GM23248 (cell line): ENCODE measurements around the gene ARV1. TPM values are rescaled to one million over a fixed set of nuclear protein-coding genes. Genes with fewer than 3 reads are reported as not detected.
"Not testable (repeated sequence)": the region's sequence is repeated elsewhere in the genome, so short reads cannot be mapped to it uniquely, and the experiment has no call there.

ENCODE experiments used
- DNase-seq: peaks from one replicate; pipeline ENCODE4 v3.0.0-alpha.2; 2015
- H2AFZ ChIP-seq: fragments of 200-600 bp; sonication (generic); 2 replicates; pipeline ENCODE4 v1.6.1; 2016; ENCODE audit warnings: antibody characterized with exemption
- H3F3A ChIP-seq: fragments of 200-600 bp; sonication (generic); 2 replicates; pipeline ENCODE4 v1.6.1; 2016; ENCODE audit warnings: mild to moderate bottlenecking, antibody characterized with exemption, mixed run types; ENCODE audit not compliant: insufficient read depth
- H3K27ac ChIP-seq: fragments of 200-600 bp; sonication (generic); 2 replicates; pipeline ENCODE4 v1.5.1; 2016; ENCODE audit warnings: mild to moderate bottlenecking
- H3K27me3 ChIP-seq: fragments of 200-600 bp; sonication (generic); replicated peaks from 2 replicates; pipeline ENCODE4 v1.6.1; 2016; ENCODE audit warnings: mild to moderate bottlenecking; ENCODE audit not compliant: insufficient read depth
- H3K36me3 ChIP-seq: fragments of 200-600 bp; sonication (generic); 2 replicates; pipeline ENCODE4 v1.6.1; 2016; ENCODE audit warnings: low read depth, mild to moderate bottlenecking
- H3K4me1 ChIP-seq: fragments of 200-600 bp; sonication (generic); 2 replicates; pipeline ENCODE4 v1.6.1; 2016; ENCODE audit warnings: mild to moderate bottlenecking; ENCODE audit not compliant: insufficient read depth
- H3K4me2 ChIP-seq: fragments of 200-600 bp; sonication (generic); one replicate; pipeline ENCODE4 v1.6.1; 2016; ENCODE audit warnings: mild to moderate bottlenecking; ENCODE audit not compliant: unreplicated experiment
- H3K4me3 ChIP-seq: fragments of 200-600 bp; sonication (generic); 2 replicates; pipeline ENCODE4 v1.5.1; 2016; ENCODE audit warnings: mild to moderate bottlenecking
- H3K79me2 ChIP-seq: fragments of 200-600 bp; sonication (generic); 2 replicates; pipeline ENCODE4 v1.6.1; 2016; ENCODE audit warnings: mild to moderate bottlenecking; ENCODE audit not compliant: insufficient read depth
- H3K9ac ChIP-seq: fragments of 200-600 bp; sonication (generic); 2 replicates; pipeline ENCODE4 v1.6.1; 2016; ENCODE audit warnings: mild to moderate bottlenecking
- H3K9me2 ChIP-seq: fragments of 200-600 bp; sonication (generic); 2 replicates; pipeline ENCODE4 v1.6.1; 2016; ENCODE audit warnings: mixed run types, mild to moderate bottlenecking, moderate library complexity; ENCODE audit not compliant: insufficient read depth
- H3K9me3 ChIP-seq: fragments of 200-600 bp; sonication (generic); one replicate; pipeline ENCODE4 v1.6.1; 2017; ENCODE audit warnings: low read depth
- H4K20me1 ChIP-seq: fragments of 200-600 bp; sonication (generic); 2 replicates; pipeline ENCODE4 v1.6.0; 2016; ENCODE audit not compliant: insufficient read depth
- EZH2 ChIP-seq: fragments of 200-600 bp; sonication (generic); IDR thresholded peaks from 2 replicates; pipeline ENCODE4 v1.6.1; 2018; ENCODE audit warnings: antibody characterized with exemption, mild to moderate bottlenecking; ENCODE audit not compliant: insufficient read depth, poor library complexity, severe bottlenecking
- EZH2phosphoT487 ChIP-seq: fragments of 200-600 bp; sonication (generic); IDR thresholded peaks from 2 replicates; pipeline ENCODE4 v1.6.1; 2018; ENCODE audit warnings: antibody characterized with exemption, moderate library complexity, mild to moderate bottlenecking, low read depth; ENCODE audit not compliant: insufficient read depth
- WGBS, 2 experiments: methylation state at CpG; one replicate each; pipeline ENCODE4 v1.1.6; 2015 to 2017; ENCODE audit warnings: low lambda C conversion rate in 2 of 2, low coverage in 1 of 2; ENCODE audit errors: missing lambda C conversion rate in 2 of 2; 5-methylcytosine and 5-hydroxymethylcytosine counted together
- in situ Hi-C: fragments of 300-500 bp; cut with MboI; formaldehyde crosslinking; loops from 2 replicates; pipeline ENCODE4 v1.15.0; 2020
- polyA plus RNA-seq: library from polyadenylated mRNA; unstranded; fragments of >200 nt; fragmentation: Nextera tagmentation; extraction: Ambion mirVana; gene quantifications from 2 replicates; pipeline ENCODE4 v1.2.1, GENCODE V29; 2016
- total RNA-seq: library from RNA; depleted of rRNA; stranded (reverse); fragments of >200 nt; shearing (Covaris generic); gene quantifications from 2 replicates; pipeline ENCODE4 v1.2.3, GENCODE V29; 2014

The ARV1 gene
- total and polyA plus RNA-seq, 2 experiments from 2014 or later, result 26.2 to 30.2 TPM

GRCh38 chr1:230979952-230980351 is 1.1 kb downstream of the ARV1 start:
- DNase-seq, result no peak
- in situ Hi-C loops, result no loop called here
- H3K27me3 ChIP-seq, result no peaks in the 10 kb centered on the region
- H3K9ac ChIP-seq, result no peak overlapping the region
- H3K9me2 ChIP-seq, result no peaks in the 10 kb centered on the region
- H3K27ac ChIP-seq, result no peak overlapping the region
- no peak for TF ChIP-seq EZH2
- no peak for TF ChIP-seq EZH2phosphoT487
- peak overlapping the region; percentile 77 for H3K4me2 ChIP-seq
- no peaks in the 10 kb centered on the region for H4K20me1 ChIP-seq
- no peaks in the 10 kb centered on the region for H3K9me3 ChIP-seq
- H3K4me3 ChIP-seq, result peak overlapping the region; percentile 96
- H3K4me1 ChIP-seq, result peaks cover 25% of the 10 kb centered on the region
- 0 out of 2 replicates have a peak, but pooled peaks cover 4% of the 10 kb centered on the region for H3K36me3 ChIP-seq
- H2AFZ ChIP-seq, result peak overlapping the region; percentile 96; the same call in 1 of the 2 replicates
- peaks cover 27% of the 10 kb centered on the region for H3F3A ChIP-seq
- peaks cover 58% of the 10 kb centered on the region for H3K79me2 ChIP-seq
- 74 to 76% methylated on average over 4 of the region's 4 CpGs for WGBS, 2 experiments

DNA sequence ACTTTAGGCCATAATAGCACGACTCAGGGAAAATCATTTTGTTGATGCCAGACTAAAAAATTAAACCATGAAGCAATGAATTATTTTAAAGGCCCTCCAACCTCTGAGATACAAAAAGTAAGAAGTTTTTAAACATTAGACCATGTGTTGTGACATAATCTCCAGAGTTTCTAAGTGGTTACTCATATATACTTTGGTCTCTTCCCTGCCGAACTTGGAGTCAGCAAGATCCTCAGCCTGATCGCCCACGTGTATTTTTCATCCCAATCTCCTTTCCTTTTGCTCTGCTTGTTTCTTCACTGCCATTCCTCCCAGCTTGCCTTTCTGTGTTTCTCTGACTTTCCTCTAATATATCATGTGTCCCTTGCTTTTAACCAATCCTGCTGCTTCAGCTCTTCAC is 3.8 kb downstream of the ARV1 start:
- peaks cover 31% of the 10 kb centered on the region for H3F3A ChIP-seq
- TF ChIP-seq EZH2phosphoT487 (no peak), EZH2 (no peak)
- no peaks in the 10 kb centered on the region for H3K9me3 ChIP-seq
- no peak overlapping the region for H3K4me3 ChIP-seq
- H3K27me3 ChIP-seq, result no peaks in the 10 kb centered on the region
- H4K20me1 ChIP-seq, result no peaks in the 10 kb centered on the region
- peaks cover 58% of the 10 kb centered on the region for H3K79me2 ChIP-seq
- 49 to 63% methylated on average over 4 of the region's 4 CpGs for WGBS, 2 experiments
- no peak overlapping the region for H2AFZ ChIP-seq
- DNase-seq, result peak; percentile 89
- in situ Hi-C loops, result no loop called here
- H3K27ac ChIP-seq, result peak overlapping the region; percentile 56
- H3K9me2 ChIP-seq, result no peaks in the 10 kb centered on the region
- H3K4me2 ChIP-seq, result peak overlapping the region; percentile 36
- H3K4me1 ChIP-seq, result peaks cover 34% of the 10 kb centered on the region
- H3K36me3 ChIP-seq, result 0 out of 2 replicates have a peak, but pooled peaks cover 4% of the 10 kb centered on the region
- 0 out of 2 replicates have a peak overlapping the region, but pooled peaks have one; percentile 4 for H3K9ac ChIP-seq

GRCh38 chr1:230983811-230984210 is 4.9 kb downstream of the ARV1 start:
- TF ChIP-seq EZH2, result no peak
- TF ChIP-seq EZH2phosphoT487, result no peak
- Histone ChIP-seq H3K4me2 (no peak overlapping the region), H2AFZ (no peak overlapping the region), H3K4me1 (peaks cover 35% of the 10 kb centered on the region), H3K4me3 (no peak overlapping the region), H3K27me3 (no peaks in the 10 kb centered on the region), H3K9me2 (no peaks in the 10 kb centered on the region), H3K9ac (no peak overlapping the region), H3K79me2 (peaks cover 63% of the 10 kb centered on the region), H3K9me3 (no peaks in the 10 kb centered on the region), H3K36me3 (0 out of 2 replicates have a peak, but pooled peaks cover 4% of the 10 kb centered on the region), H3F3A (peaks cover 31% of the 10 kb centered on the region), H3K27ac (no peak overlapping the region), H4K20me1 (no peaks in the 10 kb centered on the region)
- no peak for DNase-seq
- in situ Hi-C loops, result no loop called here
- 75 to 79% methylated on average over 5 of the region's 5 CpGs for WGBS, 2 experiments

GRCh38 chr1:230984622-230985515 is 6.0 kb downstream of the ARV1 start:
- H3K36me3 ChIP-seq, H3K9ac ChIP-seq, H3K9me2 ChIP-seq, H3K4me2 ChIP-seq, H3K9me3 ChIP-seq, H3K27me3 ChIP-seq, in situ Hi-C loops, H3K4me3 ChIP-seq, H2AFZ ChIP-seq, DNase-seq, H3K27ac ChIP-seq, H4K20me1 ChIP-seq: not testable (repeated sequence)
- Histone ChIP-seq H3K79me2 (peaks cover 59% of the 10 kb centered on the region), H3F3A (peaks cover 31% of the 10 kb centered on the region), H3K4me1 (peaks cover 32% of the 10 kb centered on the region)
- 74 to 77% methylated on average over 10 of the region's 10 CpGs for WGBS, 2 experiments
